ENCODE data around the gene CNDP2. TPM values are rescaled to one million over a fixed set of nuclear protein-coding genes. Genes with fewer than 3 reads are reported as not detected.

The CNDP2 gene
- total and polyA plus RNA-seq, 8 donors, result 65.7 to 196 (median 94.4) TPM

DNA sequence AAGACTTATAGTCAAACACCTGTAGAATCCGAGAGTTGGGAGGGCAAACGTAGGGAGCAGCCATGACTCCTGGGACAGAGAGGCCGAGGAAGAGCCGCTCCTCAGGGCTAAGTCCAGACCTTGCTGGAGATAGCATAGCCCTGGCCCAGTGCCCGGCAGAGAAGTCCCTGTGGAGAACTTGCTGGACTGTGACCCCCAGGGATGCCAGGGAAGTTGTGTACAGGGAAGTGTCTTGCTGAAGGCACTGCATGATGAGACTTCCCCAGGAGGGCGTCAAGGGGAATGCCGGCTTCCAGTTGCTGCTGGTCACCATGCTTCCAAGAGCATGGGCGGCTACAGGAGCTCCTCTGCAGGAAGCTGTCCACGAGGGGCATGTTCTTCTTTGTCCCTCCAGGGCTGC, 29.6 kb downstream of the CNDP2 start:
- Histone ChIP-seq H3K4me3 (no peak overlapping the region), H3K27ac (peak overlapping the region in 1 of 4 donors; percentile 36), H3K9me3 (no peaks in the 10 kb centered on the region), H3K36me3 (peaks cover 0 to 5% (median 0%) of the 10 kb centered on the region in 3 donors), H3K4me1 (peaks cover 0 to 7% (median 7%) of the 10 kb centered on the region in 3 donors), H3K27me3 (no peaks in the 10 kb centered on the region)
- TF ChIP-seq, protein P1, sequence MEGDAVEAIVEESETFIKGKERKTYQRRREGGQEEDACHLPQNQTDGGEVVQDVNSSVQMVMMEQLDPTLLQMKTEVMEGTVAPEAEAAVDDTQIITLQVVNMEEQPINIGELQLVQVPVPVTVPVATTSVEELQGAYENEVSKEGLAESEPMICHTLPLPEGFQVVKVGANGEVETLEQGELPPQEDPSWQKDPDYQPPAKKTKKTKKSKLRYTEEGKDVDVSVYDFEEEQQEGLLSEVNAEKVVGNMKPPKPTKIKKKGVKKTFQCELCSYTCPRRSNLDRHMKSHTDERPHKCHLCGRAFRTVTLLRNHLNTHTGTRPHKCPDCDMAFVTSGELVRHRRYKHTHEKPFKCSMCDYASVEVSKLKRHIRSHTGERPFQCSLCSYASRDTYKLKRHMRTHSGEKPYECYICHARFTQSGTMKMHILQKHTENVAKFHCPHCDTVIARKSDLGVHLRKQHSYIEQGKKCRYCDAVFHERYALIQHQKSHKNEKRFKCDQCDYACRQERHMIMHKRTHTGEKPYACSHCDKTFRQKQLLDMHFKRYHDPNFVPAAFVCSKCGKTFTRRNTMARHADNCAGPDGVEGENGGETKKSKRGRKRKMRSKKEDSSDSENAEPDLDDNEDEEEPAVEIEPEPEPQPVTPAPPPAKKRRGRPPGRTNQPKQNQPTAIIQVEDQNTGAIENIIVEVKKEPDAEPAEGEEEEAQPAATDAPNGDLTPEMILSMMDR (IDR thresholded peaks at IDR 0.05), result no peak
- no peak for FAIRE-seq
- peak in 3 of 4 donors; percentile 31 to 51 (median 35) for ATAC-seq
- intact Hi-C loops (cut with DNase I), result no loop called here
- 57% methylated on average over 9 of the region's 9 CpGs for WGBS, 2 donors
- DNase-seq, result peak in 2 of 6 donors; percentile 6 to 51

DNA sequence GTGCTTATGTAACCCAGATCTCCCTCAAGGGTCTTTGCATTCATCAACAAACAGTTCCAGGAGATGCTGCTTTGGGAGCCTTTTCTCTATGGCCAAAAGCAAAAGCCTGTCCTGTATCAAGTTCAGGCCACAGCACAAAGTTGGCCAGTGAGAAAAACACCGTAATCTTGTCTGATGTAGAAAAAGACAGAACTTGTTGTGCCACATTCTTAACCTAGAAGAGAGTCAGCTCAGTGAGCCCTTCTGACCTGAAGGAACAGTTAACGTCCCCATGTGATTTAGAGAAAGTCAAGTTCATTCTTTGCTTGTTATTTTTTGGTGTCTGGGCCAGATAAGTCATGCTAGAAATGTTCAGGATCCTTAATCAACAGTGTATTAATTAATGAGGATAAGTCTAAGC, 30.3 kb downstream of the CNDP2 start:
- 12 to 15% methylated on average over 2 of the region's 2 CpGs for WGBS, 2 donors
- ATAC-seq, result peak in 2 of 4 donors; percentile 47 to 72
- Histone ChIP-seq H3K27me3 (no peaks in the 10 kb centered on the region), H3K9me3 (no peaks in the 10 kb centered on the region), H3K36me3 (no peaks in the 10 kb centered on the region), H3K4me3 (no peak overlapping the region), H3K4me1 (peaks cover 0 to 7% (median 7%) of the 10 kb centered on the region in 3 donors), H3K27ac (peak overlapping the region in 1 of 4 donors; percentile 36)
- intact Hi-C loops (cut with DNase I), result no loop called here
- no peak for FAIRE-seq
- peak in 1 of 6 donors; percentile 1 for DNase-seq
- TF ChIP-seq, protein P1 (IDR thresholded peaks at IDR 0.05), result no peak

DNA sequence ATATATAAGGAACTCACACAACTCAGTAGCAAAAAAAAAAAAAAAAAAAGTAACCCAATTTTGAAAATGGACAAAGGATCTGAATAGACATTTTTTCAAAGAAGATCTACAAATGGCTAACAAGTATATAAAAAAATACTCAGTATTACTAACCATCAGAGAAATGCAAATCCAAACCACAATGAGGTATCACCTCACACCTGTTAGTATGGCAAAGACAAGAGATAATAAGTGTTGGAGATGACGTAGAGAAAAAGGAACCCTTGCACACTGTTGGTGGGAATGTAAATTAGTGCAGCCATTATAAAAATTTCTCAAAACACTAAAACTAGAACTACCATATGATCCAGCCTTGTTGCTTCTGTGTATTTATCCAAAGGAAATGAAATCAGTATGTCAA, 32.3 kb downstream of the CNDP2 start:
- DNase-seq, result no peak
- intact Hi-C loops (cut with DNase I), result no loop called here
- TF ChIP-seq, protein P1 (IDR thresholded peaks at IDR 0.05), result no peak
- no peak overlapping the region for H3K27ac ChIP-seq
- H3K36me3 ChIP-seq, result no peaks in the 10 kb centered on the region
- H3K4me3 ChIP-seq, result no peak overlapping the region
- no peaks in the 10 kb centered on the region for H3K9me3 ChIP-seq
- peaks cover 0 to 7% (median 2%) of the 10 kb centered on the region in 3 donors for H3K4me1 ChIP-seq
- H3K27me3 ChIP-seq, result no peaks in the 10 kb centered on the region
- no peak for FAIRE-seq
- ATAC-seq, result no peak
- WGBS, 2 donors, result 89 to 93% methylated on average over 1 of the region's 1 CpG

DNA sequence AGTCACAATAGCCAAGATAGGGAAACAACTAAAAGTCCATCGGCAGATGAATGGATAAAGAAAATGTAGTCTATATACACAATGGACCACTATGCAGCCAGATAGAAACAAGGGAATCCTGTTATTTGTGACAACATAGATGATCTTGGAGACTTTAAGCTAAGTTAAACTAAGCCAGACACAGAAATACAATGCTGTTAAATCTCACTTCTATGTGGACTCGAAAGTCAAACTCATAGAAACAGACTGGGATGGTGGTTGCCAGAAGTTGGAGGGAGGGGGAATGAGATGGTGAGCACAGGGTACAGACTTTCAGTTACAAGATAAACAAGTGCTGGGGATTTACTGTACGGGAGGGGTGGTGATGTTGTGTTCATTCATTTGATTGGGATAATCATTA, 32.8 kb downstream of the CNDP2 start:
- intact Hi-C loops (cut with DNase I), result no loop called here

DNA sequence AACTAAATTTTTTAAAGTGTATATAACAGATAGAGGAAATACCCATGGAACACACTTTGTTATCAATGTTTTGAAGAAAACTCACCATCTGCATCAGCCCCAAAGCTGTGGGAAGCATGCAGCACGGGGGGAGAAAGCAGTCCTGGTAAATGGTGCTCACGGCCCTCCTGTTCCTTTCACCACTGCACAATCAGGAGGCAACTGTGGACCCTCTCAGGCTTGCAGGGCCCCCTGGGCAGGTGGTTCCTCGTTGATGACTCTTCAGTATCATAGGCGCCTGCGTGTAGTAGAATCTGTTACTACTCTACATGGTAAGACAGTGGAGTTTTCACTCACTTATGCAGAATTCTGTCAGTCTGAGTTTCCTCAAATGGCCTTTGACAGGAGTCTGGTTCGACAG, 33.2 kb downstream of the CNDP2 start:
- FAIRE-seq (no peak), DNase-seq (no peak), ATAC-seq (no peak)
- 86 to 93% methylated on average over 6 of the region's 6 CpGs for WGBS, 2 donors
- H3K4me1 ChIP-seq, result peaks cover 0 to 7% (median 0%) of the 10 kb centered on the region in 3 donors
- no peaks in the 10 kb centered on the region for H3K9me3 ChIP-seq
- H3K27me3 ChIP-seq, result no peaks in the 10 kb centered on the region
- no peak overlapping the region for H3K4me3 ChIP-seq
- no peak overlapping the region for H3K27ac ChIP-seq
- H3K36me3 ChIP-seq, result no peaks in the 10 kb centered on the region
- TF ChIP-seq, protein P1 (IDR thresholded peaks at IDR 0.05), result no peak
- intact Hi-C loops (cut with DNase I), result no loop called here

More for the DNA sequence above, 32.8 kb downstream of the CNDP2 start:
- TF ChIP-seq, protein P1 (IDR thresholded peaks at IDR 0.05), result no peak
- Histone ChIP-seq H3K4me1 (peaks cover 0 to 7% (median 0%) of the 10 kb centered on the region in 3 donors), H3K27me3 (no peaks in the 10 kb centered on the region), H3K27ac (no peak overlapping the region), H3K36me3 (no peaks in the 10 kb centered on the region), H3K9me3 (no peaks in the 10 kb centered on the region), H3K4me3 (no peak overlapping the region)
- ATAC-seq (no peak), FAIRE-seq (no peak), DNase-seq (no peak)
- WGBS, 2 donors, result 73 to 80% methylated on average over 3 of the region's 3 CpGs
